Endothelial cell of umbilical vein (primary cell): Measurements from ENCODE around the gene PTPMT1. TPM values are rescaled to one million over a fixed set of nuclear protein-coding genes. Genes with fewer than 3 reads are reported as not detected.
A peak's percentile ranks its signal among the peaks of the same experiment; 100 is the strongest.

ENCODE experiments used
- BruUV-seq: library from RNA; stranded (reverse); fragments of 400-500 nt; replicated peaks from 2 replicates; lab custom pipeline; 2021; lab: Mats Ljungman, UMichigan
- CTCF ChIA-PET: fragments of 300-600, 350-600 bp; sonication (Branson Sonifier 250); formaldehyde crosslinking; loops from one replicate; lab custom pipeline; 2021; ENCODE audit warnings: antibody characterized with exemption, inconsistent platforms; lab: Charles Lee
- POLR2A ChIA-PET: fragments of 300-600, 350-600 bp; sonication (Branson Sonifier 250); formaldehyde crosslinking; loops from one replicate; lab custom pipeline; 2021; ENCODE audit warnings: antibody characterized with exemption, inconsistent platforms; lab: Charles Lee
- DNase-seq: peaks from one replicate; pipeline ENCODE4 v3.0.0-alpha.2; 2011; ENCODE audit warnings: low read depth, low spot score
- FAIRE-seq: peaks from 2 replicates; lab custom pipeline; 2011; peaks lifted over from hg19 to GRCh38; lab: Jason Lieb, UNC
- H2AFZ ChIP-seq: 2 replicates; pipeline ENCODE4 v1.6.0; 2012; ENCODE audit warnings: low read depth, low read length, control low read depth, inconsistent platforms
- H3K27ac ChIP-seq: 2 replicates; pipeline ENCODE4 v1.5.1; 2011; ENCODE audit warnings: low read depth, mild to moderate bottlenecking, control low read depth, low read length, moderate library complexity; ENCODE audit not compliant: insufficient read depth
- H3K27me3 ChIP-seq, 2 experiments: 2 replicates each; pipeline versions ENCODE4 v1.6.0 to v1.6.1; 2011; ENCODE audit warnings: low read length in 2 of 2, mixed read lengths in 1 of 2; ENCODE audit not compliant: control insufficient read depth in 2 of 2, insufficient read depth in 2 of 2
- H3K36me3 ChIP-seq, 2 experiments: 2 replicates in 1 of 2; 3 replicates in 1 of 2; pipeline ENCODE4 v1.5.1; 2011; ENCODE audit warnings: low read length in 2 of 2, mild to moderate bottlenecking in 1 of 2, moderate library complexity in 1 of 2; ENCODE audit not compliant: control insufficient read depth in 2 of 2, insufficient read depth in 2 of 2; ENCODE audit errors: extremely low read depth in 1 of 2
- H3K4me1 ChIP-seq: 3 replicates; pipeline ENCODE4 v1.5.1; 2011; ENCODE audit warnings: mild to moderate bottlenecking, low read length; ENCODE audit not compliant: control insufficient read depth, insufficient read depth; ENCODE audit errors: extremely low read depth
- H3K4me2 ChIP-seq: 2 replicates; pipeline ENCODE4 v1.6.1; 2011; ENCODE audit warnings: low read length, control low read depth, mixed read lengths; ENCODE audit not compliant: insufficient read depth
- H3K4me3 ChIP-seq, 3 experiments: fragments of 200-600 bp in 1 of 3; sonication (generic), shearing (Covaris generic) in 1 of 3; replicated peaks in 1 of 3; 2 replicates each; pipeline ENCODE4 v1.5.1; 2011 to 2016; ENCODE audit warnings: control low read depth in 3 of 3, low read length in 3 of 3, mild to moderate bottlenecking in 2 of 3, inconsistent platforms in 1 of 3, low read depth in 1 of 3, moderate library complexity in 1 of 3; ENCODE audit not compliant: insufficient read depth in 1 of 3
- H3K79me2 ChIP-seq: 2 replicates; pipeline ENCODE4 v1.6.0; 2012; ENCODE audit warnings: low read length, inconsistent platforms; ENCODE audit not compliant: control insufficient read depth, insufficient read depth
- H3K9ac ChIP-seq: replicated peaks from 2 replicates; pipeline ENCODE3; 2011; ENCODE audit warnings: low read length, control low read depth; ENCODE audit not compliant: insufficient read depth; ENCODE audit errors: extremely low read depth
- H3K9me1 ChIP-seq: replicated peaks from 3 replicates; pipeline ENCODE4 v1.6.0; 2011; ENCODE audit warnings: mild to moderate bottlenecking, low read length; ENCODE audit not compliant: control insufficient read depth, insufficient read depth; ENCODE audit errors: extremely low read depth
- H3K9me3 ChIP-seq: replicated peaks from 2 replicates; pipeline ENCODE4 v1.5.1; 2012; ENCODE audit warnings: low read length, inconsistent platforms; ENCODE audit not compliant: control insufficient read depth, insufficient read depth
- H4K20me1 ChIP-seq: replicated peaks from 2 replicates; pipeline ENCODE3; 2011; ENCODE audit warnings: mild to moderate bottlenecking, low read length; ENCODE audit not compliant: control insufficient read depth, insufficient read depth; ENCODE audit errors: extremely low read depth
- EZH2 ChIP-seq: IDR thresholded peaks from 2 replicates; pipeline ENCODE4 v1.6.1; 2012; ENCODE audit warnings: borderline replicate concordance, low read depth, mild to moderate bottlenecking, moderate library complexity, low read length, inconsistent platforms; ENCODE audit not compliant: severe bottlenecking
- GATA2 ChIP-seq: IDR thresholded peaks from 2 replicates; pipeline ENCODE4 v1.7.0; 2011; ENCODE audit warnings: low read depth, mild to moderate bottlenecking, moderate library complexity, mixed read lengths, low read length; ENCODE audit not compliant: insufficient read length, insufficient read depth
- POLR2A ChIP-seq: IDR thresholded peaks from 2 replicates; pipeline ENCODE4 v1.6.1; 2012; ENCODE audit warnings: low read depth, mild to moderate bottlenecking, control low read depth, low read length
- dilution Hi-C: fragments of 300-500 bp; cut with MboI; formaldehyde crosslinking; loops from one replicate; pipeline ENCODE4 v1.15.0; 2019; ENCODE audit warnings: low sequenced_read_pairs; ENCODE audit not compliant: extremely low pct_ligation_motif_present
- intact Hi-C: fragments of 100-400 bp; cut with micrococcal nuclease; formaldehyde crosslinking; loops from one replicate; pipeline ENCODE4 v1.10.0; 2022
- polyA plus RNA-seq, 4 experiments: library from polyadenylated mRNA; depleted of rRNA in 3 of 4; stranded (reverse) in 3 of 4; unstranded in 1 of 4; fragments of >200 nt; gene quantifications; 2 replicates each; pipeline versions ENCODE4 v1.2.1 to v1.2.3, GENCODE V29; 2011 to 2012; ENCODE audit warnings: missing spikeins in 1 of 4
- total RNA-seq: library from RNA; stranded (reverse); gene quantifications from 2 replicates; pipeline ENCODE4 v1.2.3, GENCODE V29; 2021

Gene PTPMT1
- total and polyA plus RNA-seq, 2 donors (not counting 3 experiments of a cell fraction or from before 2014, with no cell fraction given): 44.6 to 83.1 TPM

- no peak for FAIRE-seq
- H3K4me1 ChIP-seq: peaks cover 10% of the 10 kb centered on the region
- CTCF ChIA-PET: interaction anchor here (0.6 kb wide), 1 partner anchor 955 kb away, joined by 3 read pairs; no protein-coding TSS in a partner anchor
- H3K4me3 ChIP-seq: no peak overlapping the region
- no peaks in the 10 kb centered on the region for H3K9me1 ChIP-seq
- POLR2A ChIA-PET: interaction anchor here (0.6 kb wide), 1 partner anchor 31 kb away, joined by 8 read pairs; no protein-coding TSS in a partner anchor
- no peak for DNase-seq
- H4K20me1 ChIP-seq: no peaks in the 10 kb centered on the region
- H3K9ac ChIP-seq: no peak overlapping the region
- no peaks in the 10 kb centered on the region for H3K79me2 ChIP-seq
- no TSS peak for BruUV-seq
- H3K9me3 ChIP-seq: no peaks in the 10 kb centered on the region
- peak overlapping the region; percentile 36 for H3K4me2 ChIP-seq
- no peak overlapping the region for H2AFZ ChIP-seq
- no peak for TF ChIP-seq POLR2A
- peak; percentile 53 for TF ChIP-seq EZH2
- no peak for TF ChIP-seq GATA2
- H3K27ac ChIP-seq: no peak overlapping the region
- dilution Hi-C loops (no loop called here), intact Hi-C loops (no loop called here)
- no peaks in the 10 kb centered on the region for H3K36me3 ChIP-seq
- H3K27me3 ChIP-seq: peaks cover 32 to 40% of the 10 kb centered on the region in 2 experiments
Measured at GRCh38 chr11:47593492-47593933, 28.1 kb downstream of the PTPMT1 start.

DNA sequence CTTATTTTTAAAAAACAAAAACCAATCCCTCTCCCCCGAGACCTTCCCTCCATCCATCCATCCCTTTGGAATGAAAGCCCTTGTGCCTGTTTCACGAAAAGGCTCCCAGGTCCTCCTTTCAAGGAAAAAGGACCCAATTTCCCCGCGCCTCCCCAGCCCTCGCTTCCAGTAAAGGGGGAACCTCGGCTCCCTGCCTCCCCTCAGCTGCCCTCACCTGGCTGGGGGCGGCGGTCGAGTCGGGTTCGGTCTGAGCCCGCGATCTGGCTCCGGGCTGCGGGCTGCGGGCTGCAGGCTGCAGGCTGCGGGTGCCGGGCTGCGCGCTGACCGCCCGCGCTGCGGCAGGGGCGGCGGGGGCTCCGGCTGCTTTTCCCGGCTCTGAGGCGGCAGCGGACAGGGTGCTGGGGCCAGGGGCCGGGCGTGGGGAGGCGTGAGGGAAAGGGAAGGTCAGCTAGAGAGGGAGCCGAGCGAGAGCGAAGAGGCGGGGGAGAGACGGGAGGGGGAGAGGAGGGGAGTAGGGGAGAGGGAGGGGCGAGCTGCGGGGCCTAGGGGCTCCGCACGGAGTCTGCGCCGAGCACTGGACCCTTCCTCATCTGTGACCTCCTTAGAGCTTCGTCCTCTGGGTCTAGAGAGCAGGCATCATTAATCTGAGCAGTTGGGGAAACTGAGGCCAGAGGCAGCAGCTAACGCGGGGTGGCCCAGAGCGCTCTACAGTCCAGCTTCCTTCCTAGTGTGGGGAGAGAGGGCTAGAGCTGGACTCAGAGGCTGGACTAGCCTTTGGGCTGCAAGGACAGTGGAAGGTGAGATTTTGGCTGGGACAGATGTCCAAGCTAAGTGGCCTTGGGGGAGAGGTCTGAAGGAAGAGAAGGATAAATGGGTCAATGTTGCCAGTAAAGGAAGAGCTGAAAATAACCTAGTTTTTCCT lies 28.8 kb downstream of the PTPMT1 start, which contains the start of gene C1QTNF4:
C1QTNF4 (minus strand) TSS at position 478 of the 922 bp plus-strand sequence. CDS start 3,601 bp downstream, outside the sequence.
- CTCF ChIA-PET: interaction anchor here (0.6 to 1.4 kb wide), 4 partner anchors 8 to 955 kb away, joined by 3 read pairs; partner anchors contain the start of genes CELF1 and FAM180B

More for the DNA sequence above, 28.8 kb downstream of the PTPMT1 start, which contains the start of gene C1QTNF4:
- FAIRE-seq (no peak), DNase-seq (no peak)
- POLR2A ChIA-PET: interaction anchor here (0.6 to 1.8 kb wide), 3 partner anchors 12 to 82 kb away, joined by 3 to 8 read pairs (median 4); no protein-coding TSS in a partner anchor
- peak within 1 kb of the TSS; percentile 36 for H3K4me2 ChIP-seq
- H3K9me1 ChIP-seq: no peaks in the 10 kb centered on the region
- intact Hi-C loops: no loop called here
- no peak within 1 kb of the TSS for H3K27ac ChIP-seq
- no peak for TF ChIP-seq POLR2A
- TF ChIP-seq EZH2: peak; percentile 92
- H3K27me3 ChIP-seq: peaks cover 32 to 40% of the 10 kb centered on the region in 2 experiments
- H3K4me1 ChIP-seq: peaks cover 10% of the 10 kb centered on the region
- H3K36me3 ChIP-seq: no peaks in the 10 kb centered on the region
- H3K9ac ChIP-seq: no peak within 1 kb of the TSS
- dilution Hi-C loops: no loop called here
- H2AFZ ChIP-seq: no peak within 1 kb of the TSS
- no peaks in the 10 kb centered on the region for H4K20me1 ChIP-seq
- peak within 1 kb of the TSS in 1 of 3 experiments; percentile 11 for H3K4me3 ChIP-seq
- no peaks in the 10 kb centered on the region for H3K79me2 ChIP-seq
- H3K9me3 ChIP-seq: no peaks in the 10 kb centered on the region
- no TSS peak for BruUV-seq
